Fibroblast of lung (primary cell): ENCODE results near the gene ITLN2.

ENCODE experiments used
- EZH2 ChIP-seq: IDR thresholded peaks from 2 replicates; pipeline ENCODE4 v1.5.1; 2012; ENCODE audit warnings: low read length, control low read depth, mild to moderate bottlenecking; ENCODE audit errors: missing control alignments
- TF ChIP-seq, protein P1 (sequence below), 2 donors: IDR thresholded peaks in 1 of 2; conservative IDR thresholded peaks in 1 of 2; 1 replicate in 1 of 2; 2 replicates in 1 of 2; pipeline ENCODE4 v1.5.1; 2011 to 2012; ENCODE audit warnings: low read length in 2 of 2, control low read depth in 1 of 2, inconsistent platforms in 1 of 2, low read depth in 1 of 2, mild to moderate bottlenecking in 1 of 2

DNA sequence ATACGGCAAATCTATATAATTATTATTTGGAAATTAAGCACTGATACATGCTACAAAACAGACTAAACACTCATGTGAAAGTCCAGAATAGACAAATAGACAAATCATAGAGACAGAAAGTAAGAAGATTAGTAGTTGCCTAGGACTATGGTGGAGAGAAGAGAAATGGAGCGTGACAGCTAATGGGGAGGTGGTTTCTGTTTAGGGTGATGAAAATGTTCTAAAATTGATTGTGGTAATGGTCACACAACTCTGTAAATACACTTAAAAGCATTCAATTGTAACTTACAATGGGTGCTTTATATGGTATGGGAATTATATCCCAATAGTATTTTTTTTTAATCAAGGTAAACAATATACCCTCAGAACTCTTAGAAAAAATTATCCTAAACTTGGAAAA, 20.4 kb upstream of the ITLN2 start:
- TF ChIP-seq, protein P1, sequence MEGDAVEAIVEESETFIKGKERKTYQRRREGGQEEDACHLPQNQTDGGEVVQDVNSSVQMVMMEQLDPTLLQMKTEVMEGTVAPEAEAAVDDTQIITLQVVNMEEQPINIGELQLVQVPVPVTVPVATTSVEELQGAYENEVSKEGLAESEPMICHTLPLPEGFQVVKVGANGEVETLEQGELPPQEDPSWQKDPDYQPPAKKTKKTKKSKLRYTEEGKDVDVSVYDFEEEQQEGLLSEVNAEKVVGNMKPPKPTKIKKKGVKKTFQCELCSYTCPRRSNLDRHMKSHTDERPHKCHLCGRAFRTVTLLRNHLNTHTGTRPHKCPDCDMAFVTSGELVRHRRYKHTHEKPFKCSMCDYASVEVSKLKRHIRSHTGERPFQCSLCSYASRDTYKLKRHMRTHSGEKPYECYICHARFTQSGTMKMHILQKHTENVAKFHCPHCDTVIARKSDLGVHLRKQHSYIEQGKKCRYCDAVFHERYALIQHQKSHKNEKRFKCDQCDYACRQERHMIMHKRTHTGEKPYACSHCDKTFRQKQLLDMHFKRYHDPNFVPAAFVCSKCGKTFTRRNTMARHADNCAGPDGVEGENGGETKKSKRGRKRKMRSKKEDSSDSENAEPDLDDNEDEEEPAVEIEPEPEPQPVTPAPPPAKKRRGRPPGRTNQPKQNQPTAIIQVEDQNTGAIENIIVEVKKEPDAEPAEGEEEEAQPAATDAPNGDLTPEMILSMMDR (conservative IDR thresholded peaks at IDR 0.05 in 1 of 2, IDR thresholded peaks at IDR 0.05 in 1 of 2; ENCODE audit: low read depth in 1 of 2, low read length in 2 of 2): no peak
- TF ChIP-seq EZH2: no peak
